Left lung (tissue), 10 donors: ENCODE measurements around the gene RSBN1L. TPM values are rescaled to one million over a fixed set of nuclear protein-coding genes. Genes with fewer than 3 reads are reported as not detected.

Experiments
- ATAC-seq: fragments of 200-7000 bp; cut with Tn5 transposase; one replicate; pipeline ENCODE4 v1.9.1; 2020; ENCODE audit warnings: moderate library complexity
- DNase-seq, 4 donors: peaks; one replicate each; pipeline ENCODE4 v3.0.0-alpha.2; 2013 to 2020
- H3K27ac ChIP-seq, 2 donors: fragments of 200-600 bp; sonication (generic) in 1 of 2; one replicate each; pipeline versions ENCODE4 v1.5.0 to v1.8.0; 2020 to 2021
- H3K27me3 ChIP-seq, 2 donors: fragments of 200-600 bp; sonication (generic) in 1 of 2; one replicate each; pipeline versions ENCODE4 v1.5.0 to v1.8.0; 2020 to 2021
- H3K36me3 ChIP-seq, 2 donors: fragments of 200-600 bp; sonication (generic) in 1 of 2; one replicate each; pipeline versions ENCODE4 v1.5.0 to v1.8.0; 2020 to 2021
- H3K4me1 ChIP-seq, 2 donors: fragments of 200-600 bp; one replicate each; pipeline ENCODE4 v1.8.0; 2021
- H3K4me3 ChIP-seq, 2 donors: fragments of 200-600 bp; sonication (generic) in 1 of 2; one replicate each; pipeline versions ENCODE4 v1.5.0 to v1.8.0; 2020 to 2021; ENCODE audit warnings: mild to moderate bottlenecking in 1 of 2
- H3K9me3 ChIP-seq, 2 donors: fragments of 200-600 bp; sonication (generic) in 1 of 2; one replicate each; pipeline versions ENCODE4 v1.5.0 to v1.8.0; 2020 to 2021
- CTCF ChIP-seq, 2 donors: fragments of 200-600 bp; sonication (generic) in 1 of 2; IDR thresholded peaks; one replicate each; pipeline versions ENCODE4 v1.5.0 to v1.8.0; 2021; ENCODE audit warnings: antibody characterized with exemption in 2 of 2
- intact Hi-C, 2 donors: fragments of 100-400 bp; cut with DNase I; formaldehyde crosslinking; loops; one replicate each; pipeline versions ENCODE4 v1.11.2 to v1.14.2; 2022
- polyA plus RNA-seq, 6 donors: library from polyadenylated mRNA; unstranded; fragments of 120-200 nt; gene quantifications; one replicate each; pipeline ENCODE4 v1.2.1, GENCODE V29; 2013; ENCODE audit not compliant: insufficient read length in 6 of 6
- total RNA-seq, 2 donors: library from RNA; stranded (reverse); fragmentation: NEBNext Ultra II Directional; extraction: Animal tissue kit (Norgen Biotek cat#: 25700); gene quantifications; one replicate each; pipeline ENCODE4 v1.2.1, GENCODE V29; 2021
- donor health status: DM: no; HTN: yes; CAD: no.
- donor health status: DM: no; HTN: no; CAD: no.

The RSBN1L gene
- total and polyA plus RNA-seq, 8 donors = 16.7 to 47.2 (median 37.6) TPM

DNA sequence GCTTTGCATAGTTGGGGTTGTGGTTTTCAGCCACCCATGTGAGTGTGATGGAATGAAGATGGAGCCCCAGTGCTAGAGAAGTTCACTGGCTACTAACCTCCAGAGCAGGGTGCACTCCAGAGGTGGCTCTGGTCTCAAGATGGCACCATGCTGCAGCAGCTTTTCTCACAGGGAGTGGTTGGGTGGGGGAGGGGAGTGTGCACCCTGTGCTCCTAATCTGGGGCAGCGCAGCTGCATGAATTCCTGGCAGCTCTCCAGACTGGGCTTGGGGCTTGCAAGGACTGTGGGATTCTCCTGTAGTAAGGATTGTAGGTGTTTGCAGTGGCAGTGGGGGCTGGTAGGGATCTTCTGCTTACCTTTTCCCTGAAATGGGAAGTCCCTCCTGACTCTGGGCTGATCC is 126.0 kb downstream of the RSBN1L start:
- DNase-seq (no peak), ATAC-seq (no peak)
- Histone ChIP-seq H3K4me3 (no peak overlapping the region), H3K27me3 (no peaks in the 10 kb centered on the region), H3K9me3 (peaks cover 5 to 65% of the 10 kb centered on the region in 2 donors), H3K27ac (no peak overlapping the region), H3K36me3 (no peaks in the 10 kb centered on the region), H3K4me1 (peaks cover 0 to 14% of the 10 kb centered on the region in 2 donors)
- TF ChIP-seq CTCF (IDR thresholded peaks at IDR 0.05) = no peak
- intact Hi-C loops = no loop called here

- peaks cover 5 to 53% of the 10 kb centered on the region in 2 donors for H3K9me3 ChIP-seq
- DNase-seq (no peak), ATAC-seq (no peak)
- H3K36me3 ChIP-seq = no peaks in the 10 kb centered on the region
- intact Hi-C loops = no loop called here
- H3K4me3 ChIP-seq = no peak overlapping the region
- no peaks in the 10 kb centered on the region for H3K27me3 ChIP-seq
- no peak for TF ChIP-seq CTCF (IDR thresholded peaks at IDR 0.05)
- H3K27ac ChIP-seq = peak overlapping the region in 1 of 2 donors; percentile 20
- H3K4me1 ChIP-seq = peaks cover 0 to 14% of the 10 kb centered on the region in 2 donors
These were observed 127.5 kb downstream of the RSBN1L start for GRCh38 chr7:77823787-77824186.

GRCh38 chr7:77824636-77825035 is 128.4 kb downstream of the RSBN1L start:
- Histone ChIP-seq H3K4me3 (no peak overlapping the region), H3K36me3 (no peaks in the 10 kb centered on the region), H3K9me3 (peaks cover 5 to 46% of the 10 kb centered on the region in 2 donors), H3K27me3 (no peaks in the 10 kb centered on the region), H3K4me1 (peaks cover 0 to 14% of the 10 kb centered on the region in 2 donors), H3K27ac (peak overlapping the region in 1 of 2 donors; percentile 20)
- ATAC-seq (no peak), DNase-seq (no peak)
- TF ChIP-seq CTCF (IDR thresholded peaks at IDR 0.05) = no peak
- intact Hi-C loops = no loop called here

DNA sequence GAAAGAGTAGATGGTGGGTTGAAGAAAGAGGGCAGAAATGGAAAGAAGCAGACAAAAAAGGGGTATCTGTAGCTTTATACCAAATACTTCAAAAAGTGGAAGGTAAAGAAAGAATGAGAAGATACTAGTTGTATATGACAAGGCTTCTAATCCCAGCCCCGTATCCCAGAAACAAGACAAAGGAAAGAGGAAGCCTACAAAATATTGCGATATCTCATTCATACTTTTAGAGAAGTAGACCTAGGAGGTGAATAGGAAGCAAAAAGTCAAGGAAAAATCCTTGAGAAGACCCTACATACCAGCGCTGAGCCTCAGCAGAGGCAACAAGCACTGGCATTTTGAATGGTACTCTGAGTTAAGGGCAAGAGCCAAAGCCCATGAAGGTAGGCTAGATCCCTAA is 128.9 kb downstream of the RSBN1L start:
- no peak for TF ChIP-seq CTCF (IDR thresholded peaks at IDR 0.05)
- Histone ChIP-seq H3K27ac (no peak overlapping the region), H3K27me3 (no peaks in the 10 kb centered on the region), H3K4me1 (peaks cover 0 to 14% of the 10 kb centered on the region in 2 donors), H3K36me3 (no peaks in the 10 kb centered on the region), H3K9me3 (peaks cover 5 to 41% of the 10 kb centered on the region in 2 donors), H3K4me3 (no peak overlapping the region)
- ATAC-seq = no peak
- intact Hi-C loops = no loop called here
- DNase-seq = no peak

DNA sequence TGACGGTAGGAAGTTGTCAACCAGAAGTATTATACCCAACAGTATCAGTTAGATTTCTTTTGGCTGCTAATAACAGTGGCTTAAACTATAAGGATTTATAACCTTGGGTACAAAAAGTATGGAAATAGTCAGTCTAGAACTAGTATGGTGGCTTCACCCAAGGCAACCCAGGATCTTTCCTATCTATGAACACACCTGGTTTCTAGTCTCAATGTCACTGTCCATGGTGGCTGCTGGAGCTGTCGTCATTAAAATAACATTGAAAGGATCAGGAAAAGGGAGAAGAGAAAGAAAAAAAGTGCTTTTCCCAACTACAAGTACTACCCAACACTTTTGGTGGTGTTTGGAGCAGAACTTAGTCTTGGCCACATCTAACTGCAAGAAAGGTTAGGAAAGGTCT is 130.0 kb downstream of the RSBN1L start:
- no peak overlapping the region for H3K4me3 ChIP-seq
- TF ChIP-seq CTCF (IDR thresholded peaks at IDR 0.05) = no peak
- no peaks in the 10 kb centered on the region for H3K27me3 ChIP-seq
- H3K36me3 ChIP-seq = no peaks in the 10 kb centered on the region
- H3K27ac ChIP-seq = no peak overlapping the region
- no peak for ATAC-seq
- intact Hi-C loops = no loop called here
- peaks cover 0 to 29% of the 10 kb centered on the region in 2 donors for H3K9me3 ChIP-seq
- DNase-seq = no peak
- H3K4me1 ChIP-seq = peaks cover 0 to 14% of the 10 kb centered on the region in 2 donors
